HL-60 (cell line): ENCODE measurements around the gene APLNR.

ENCODE experiments used
- DNase-seq, 2 experiments: peaks; one replicate each; pipeline ENCODE4 v3.0.0-alpha.2; 2010 to 2020; ENCODE audit warnings: low read depth in 1 of 2, low spot score in 1 of 2
- H3K27ac ChIP-seq: fragments of 250-450 bp; sonication (Bioruptor Pico); replicated peaks from 2 replicates; pipeline ENCODE4 v1.5.1; 2020; ENCODE audit warnings: mild to moderate bottlenecking, moderate library complexity
- H3K27me3 ChIP-seq: fragments of 250-450 bp; sonication (Bioruptor Pico); 2 replicates; pipeline ENCODE4 v1.5.1; 2021; ENCODE audit warnings: mild to moderate bottlenecking, moderate library complexity; ENCODE audit not compliant: insufficient read depth, poor library complexity, severe bottlenecking
- H3K4me3 ChIP-seq: replicated peaks from 2 replicates; pipeline ENCODE4 v1.5.1; 2011; ENCODE audit warnings: mild to moderate bottlenecking, control low read depth, low read length; ENCODE audit not compliant: insufficient read depth
- CTCF ChIP-seq: IDR thresholded peaks from one replicate; pipeline ENCODE4 v1.5.1; 2011; ENCODE audit warnings: low read length, control low read depth, inconsistent platforms; ENCODE audit not compliant: insufficient read depth
- GABPA ChIP-seq: IDR thresholded peaks from 2 replicates; pipeline ENCODE4 v1.6.1; 2012; ENCODE audit warnings: low read depth
- POLR2AphosphoS5 ChIP-seq: IDR thresholded peaks from 2 replicates; pipeline ENCODE4 v1.6.1; 2012; ENCODE audit warnings: low read depth
- REST ChIP-seq: IDR thresholded peaks from 2 replicates; pipeline ENCODE4 v1.6.1; 2012; ENCODE audit warnings: low read depth; ENCODE audit not compliant: insufficient replicate concordance
- SPI1 ChIP-seq: IDR thresholded peaks from 2 replicates; pipeline ENCODE4 v1.6.1; 2012; ENCODE audit warnings: low read depth, mild to moderate bottlenecking, borderline replicate concordance

Gene APLNR

GRCh38 chr11:57191311-57192219, 45.5 kb downstream of the APLNR start:
- no peak for DNase-seq
- no peak for TF ChIP-seq POLR2AphosphoS5
- TF ChIP-seq CTCF: no peak
- no peak for TF ChIP-seq GABPA
- TF ChIP-seq REST: no peak
- no peak for TF ChIP-seq SPI1
- H3K27me3 ChIP-seq: no peaks in the 10 kb centered on the region
- H3K27ac ChIP-seq: no peak overlapping the region
- H3K4me3 ChIP-seq: no peak overlapping the region

GRCh38 chr11:57190548-57190947, 46.5 kb downstream of the APLNR start:
- Histone ChIP-seq H3K27ac (no peak overlapping the region), H3K4me3 (no peak overlapping the region), H3K27me3 (no peaks in the 10 kb centered on the region)
- TF ChIP-seq SPI1: no peak
- TF ChIP-seq POLR2AphosphoS5: no peak
- TF ChIP-seq REST: no peak
- TF ChIP-seq CTCF: no peak
- no peak for TF ChIP-seq GABPA
- no peak for DNase-seq
